ENCODE measurements around the gene COMMD2.
A peak's percentile ranks its signal among the peaks of the same experiment; 100 is the strongest.

The COMMD2 gene

DNA sequence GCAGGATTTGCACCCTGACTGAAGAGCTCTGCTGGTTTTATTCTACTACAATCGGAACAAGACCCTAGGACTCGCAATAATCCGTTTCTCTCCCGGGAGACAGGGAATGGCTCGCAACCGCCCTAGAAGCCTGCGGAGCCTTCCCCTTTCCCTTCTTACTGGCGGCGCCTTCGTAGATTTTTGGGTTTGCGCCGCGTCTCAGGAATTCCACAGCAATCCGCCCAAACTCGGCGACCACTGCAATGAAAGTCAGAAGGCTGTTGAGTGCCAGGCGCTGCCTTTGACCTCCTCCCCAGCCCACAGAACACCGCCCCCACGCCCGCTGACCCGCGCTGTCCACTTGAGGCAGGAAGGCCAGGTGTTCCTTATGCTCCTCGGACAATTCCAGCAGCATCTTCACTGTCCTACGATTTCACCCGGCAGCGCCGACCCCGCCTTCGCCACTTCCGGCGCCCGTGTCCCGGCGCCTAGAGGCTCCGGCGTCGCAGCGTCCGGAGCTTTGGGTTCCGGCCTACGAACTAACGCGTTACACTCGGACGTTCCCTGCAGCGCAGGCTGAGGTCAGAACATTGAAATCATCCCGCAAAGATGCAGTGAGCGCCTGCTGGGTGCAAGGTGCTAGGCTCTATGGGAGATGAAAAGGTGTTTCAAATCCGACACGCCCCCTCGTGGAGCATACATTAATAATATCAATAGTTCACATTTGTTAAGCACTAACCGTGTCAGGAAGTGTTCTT lies at the start of gene COMMD2:
COMMD2 (minus strand) TSS at position 439 of the 737 bp plus-strand sequence; CDS start at position 394, 45 bp downstream.
- H3K9ac ChIP-seq, result peak within 1 kb of the TSS; percentile 28
- peak within 1 kb of the TSS; percentile 82 for H3K4me3 ChIP-seq (ENCODE audit: low read depth, low read length)
- H3K9me3 ChIP-seq (ENCODE audit: control insufficient read depth, low read length), result no peaks in the 10 kb centered on the region
- H2AFZ ChIP-seq, result peak within 1 kb of the TSS; percentile 97
- H3K79me2 ChIP-seq, result no peaks in the 10 kb centered on the region
- H3K27me3 ChIP-seq (ENCODE audit: control insufficient read depth, insufficient read depth, low read length), result no peaks in the 10 kb centered on the region
- TF ChIP-seq, protein P1, sequence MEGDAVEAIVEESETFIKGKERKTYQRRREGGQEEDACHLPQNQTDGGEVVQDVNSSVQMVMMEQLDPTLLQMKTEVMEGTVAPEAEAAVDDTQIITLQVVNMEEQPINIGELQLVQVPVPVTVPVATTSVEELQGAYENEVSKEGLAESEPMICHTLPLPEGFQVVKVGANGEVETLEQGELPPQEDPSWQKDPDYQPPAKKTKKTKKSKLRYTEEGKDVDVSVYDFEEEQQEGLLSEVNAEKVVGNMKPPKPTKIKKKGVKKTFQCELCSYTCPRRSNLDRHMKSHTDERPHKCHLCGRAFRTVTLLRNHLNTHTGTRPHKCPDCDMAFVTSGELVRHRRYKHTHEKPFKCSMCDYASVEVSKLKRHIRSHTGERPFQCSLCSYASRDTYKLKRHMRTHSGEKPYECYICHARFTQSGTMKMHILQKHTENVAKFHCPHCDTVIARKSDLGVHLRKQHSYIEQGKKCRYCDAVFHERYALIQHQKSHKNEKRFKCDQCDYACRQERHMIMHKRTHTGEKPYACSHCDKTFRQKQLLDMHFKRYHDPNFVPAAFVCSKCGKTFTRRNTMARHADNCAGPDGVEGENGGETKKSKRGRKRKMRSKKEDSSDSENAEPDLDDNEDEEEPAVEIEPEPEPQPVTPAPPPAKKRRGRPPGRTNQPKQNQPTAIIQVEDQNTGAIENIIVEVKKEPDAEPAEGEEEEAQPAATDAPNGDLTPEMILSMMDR (IDR thresholded peaks at IDR 0.05), result peak; percentile 42
- no peaks in the 10 kb centered on the region for H3K36me3 ChIP-seq (ENCODE audit: control insufficient read depth, insufficient read depth, low read length)
- peak within 1 kb of the TSS; percentile 85 for H3K4me2 ChIP-seq (ENCODE audit: low read length)
- H3K4me1 ChIP-seq, result peaks cover 3% of the 10 kb centered on the region
- peak within 1 kb of the TSS; percentile 61 for H3K27ac ChIP-seq

DNA sequence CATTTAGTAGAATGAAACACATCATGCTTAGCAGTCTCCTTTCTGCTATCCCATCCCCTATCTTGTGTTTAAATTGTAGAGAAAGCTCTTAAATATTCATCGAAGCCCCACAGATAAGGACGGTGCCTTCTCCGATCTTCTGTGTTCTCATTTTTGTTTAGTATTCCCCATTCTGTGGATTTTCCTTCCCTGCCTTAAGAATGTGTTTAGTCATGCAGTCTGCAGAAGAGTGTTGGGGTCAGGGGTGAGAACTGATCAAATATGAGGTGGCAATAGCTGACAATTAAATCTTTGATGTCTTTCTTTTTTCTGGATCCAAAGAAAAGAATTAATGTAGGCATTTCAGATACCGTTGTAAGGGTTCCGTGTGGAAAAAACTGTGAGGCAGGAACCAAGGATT lies 49.4 kb upstream of the COMMD2 start:
- TF ChIP-seq, protein P1 (IDR thresholded peaks at IDR 0.05), result no peak
- H3K27me3 ChIP-seq (ENCODE audit: control insufficient read depth, insufficient read depth, low read length), result no peaks in the 10 kb centered on the region
- H3K27ac ChIP-seq, result no peak overlapping the region
- H3K4me3 ChIP-seq (ENCODE audit: low read depth, low read length), result no peak overlapping the region
- no peaks in the 10 kb centered on the region for H3K79me2 ChIP-seq
- H3K4me2 ChIP-seq (ENCODE audit: low read length), result no peak overlapping the region
- no peak overlapping the region for H2AFZ ChIP-seq
- no peaks in the 10 kb centered on the region for H3K36me3 ChIP-seq (ENCODE audit: control insufficient read depth, insufficient read depth, low read length)
- no peaks in the 10 kb centered on the region for H3K4me1 ChIP-seq
- H3K9me3 ChIP-seq (ENCODE audit: control insufficient read depth, low read length), result no peaks in the 10 kb centered on the region
- no peak overlapping the region for H3K9ac ChIP-seq

DNA sequence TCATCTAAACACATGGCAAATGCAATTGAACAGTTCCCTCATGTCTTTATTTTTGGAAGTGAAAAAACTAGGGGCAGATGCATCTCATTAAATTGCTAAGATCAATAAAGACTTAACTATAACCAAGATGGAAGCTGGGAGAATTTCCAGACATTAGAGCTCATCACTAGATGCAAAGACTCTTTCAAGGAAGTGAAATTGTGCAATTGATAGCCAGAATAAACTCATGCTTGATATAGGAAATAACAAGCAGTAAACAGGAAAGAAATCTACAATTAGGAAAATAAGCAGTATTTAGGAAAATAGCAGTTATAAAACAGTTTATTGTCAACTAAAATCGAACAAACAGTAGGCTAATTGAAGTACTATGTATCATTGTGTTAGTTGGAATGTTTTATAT lies 48.9 kb upstream of the COMMD2 start:
- Histone ChIP-seq H3K4me1 (no peaks in the 10 kb centered on the region), H3K9me3 (ENCODE audit: control insufficient read depth, low read length) (no peaks in the 10 kb centered on the region), H3K36me3 (ENCODE audit: control insufficient read depth, insufficient read depth, low read length) (no peaks in the 10 kb centered on the region), H3K4me3 (ENCODE audit: low read depth, low read length) (no peak overlapping the region), H3K79me2 (no peaks in the 10 kb centered on the region), H3K27ac (no peak overlapping the region), H3K27me3 (ENCODE audit: control insufficient read depth, insufficient read depth, low read length) (no peaks in the 10 kb centered on the region), H3K9ac (no peak overlapping the region), H3K4me2 (ENCODE audit: low read length) (no peak overlapping the region), H2AFZ (no peak overlapping the region)
- TF ChIP-seq, protein P1 (IDR thresholded peaks at IDR 0.05), result no peak

DNA sequence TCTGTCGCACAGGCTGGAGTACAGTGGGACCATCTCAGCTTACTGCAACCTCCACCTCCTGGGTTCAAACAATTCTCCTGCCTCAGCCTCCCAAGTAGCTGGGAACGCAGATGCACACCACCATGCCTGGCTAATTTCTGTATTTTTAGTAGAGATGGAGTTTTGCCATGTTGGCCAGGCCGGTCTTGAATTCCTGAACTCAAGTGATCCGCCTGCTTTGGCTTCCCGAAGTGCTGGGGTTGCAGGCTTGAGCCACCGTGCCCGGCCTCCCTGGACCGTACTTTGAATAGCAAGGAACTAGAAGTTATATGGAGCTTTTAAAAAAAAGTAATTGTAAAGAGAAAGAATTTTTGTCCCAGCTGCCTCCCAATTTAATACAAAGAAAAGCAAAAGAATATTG lies 48.4 kb upstream of the COMMD2 start:
- Histone ChIP-seq H3K4me3 (ENCODE audit: low read depth, low read length) (no peak overlapping the region), H3K36me3 (ENCODE audit: control insufficient read depth, insufficient read depth, low read length) (no peaks in the 10 kb centered on the region), H3K27me3 (ENCODE audit: control insufficient read depth, insufficient read depth, low read length) (no peaks in the 10 kb centered on the region), H2AFZ (no peak overlapping the region), H3K4me1 (no peaks in the 10 kb centered on the region), H3K27ac (no peak overlapping the region), H3K9me3 (ENCODE audit: control insufficient read depth, low read length) (no peaks in the 10 kb centered on the region), H3K4me2 (ENCODE audit: low read length) (no peak overlapping the region), H3K9ac (no peak overlapping the region), H3K79me2 (no peaks in the 10 kb centered on the region)
- TF ChIP-seq, protein P1 (IDR thresholded peaks at IDR 0.05), result no peak

DNA sequence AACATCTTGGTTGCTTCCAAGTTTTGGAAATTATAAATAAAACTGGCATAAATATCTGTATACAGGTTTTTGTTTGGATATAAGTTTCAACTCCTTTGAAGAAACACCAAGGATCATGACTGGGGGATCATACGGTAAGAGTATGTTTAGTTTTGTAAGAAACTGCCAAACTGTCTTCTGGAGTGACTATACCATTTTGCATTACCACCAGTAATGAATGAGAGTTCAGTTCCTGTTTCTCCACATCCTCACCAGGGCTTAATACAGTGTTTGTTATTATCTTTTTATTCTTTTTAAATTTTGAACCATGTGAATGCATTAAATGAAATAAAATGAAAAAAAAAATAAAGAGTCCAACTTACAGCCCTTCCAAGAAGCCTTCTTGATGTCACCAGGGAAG lies 43.7 kb upstream of the COMMD2 start:
- Histone ChIP-seq H2AFZ (no peak overlapping the region), H3K4me1 (no peaks in the 10 kb centered on the region), H3K27me3 (ENCODE audit: control insufficient read depth, insufficient read depth, low read length) (no peaks in the 10 kb centered on the region), H3K27ac (no peak overlapping the region), H3K4me2 (ENCODE audit: low read length) (no peak overlapping the region), H3K79me2 (no peaks in the 10 kb centered on the region), H3K4me3 (ENCODE audit: low read depth, low read length) (no peak overlapping the region), H3K9ac (no peak overlapping the region), H3K36me3 (ENCODE audit: control insufficient read depth, insufficient read depth, low read length) (no peaks in the 10 kb centered on the region), H3K9me3 (ENCODE audit: control insufficient read depth, low read length) (no peaks in the 10 kb centered on the region)
- TF ChIP-seq, protein P1 (IDR thresholded peaks at IDR 0.05), result no peak

Measured in parathyroid adenoma (tissue), 2 donors.